Astrocyte of the hippocampus (primary cell): ENCODE measurements around the gene TARS1.

Experiments used
- DNase-seq: peaks from one replicate; pipeline ENCODE4 v3.0.0; 2011; ENCODE audit warnings: low read depth, low spot score

Gene TARS1

DNA sequence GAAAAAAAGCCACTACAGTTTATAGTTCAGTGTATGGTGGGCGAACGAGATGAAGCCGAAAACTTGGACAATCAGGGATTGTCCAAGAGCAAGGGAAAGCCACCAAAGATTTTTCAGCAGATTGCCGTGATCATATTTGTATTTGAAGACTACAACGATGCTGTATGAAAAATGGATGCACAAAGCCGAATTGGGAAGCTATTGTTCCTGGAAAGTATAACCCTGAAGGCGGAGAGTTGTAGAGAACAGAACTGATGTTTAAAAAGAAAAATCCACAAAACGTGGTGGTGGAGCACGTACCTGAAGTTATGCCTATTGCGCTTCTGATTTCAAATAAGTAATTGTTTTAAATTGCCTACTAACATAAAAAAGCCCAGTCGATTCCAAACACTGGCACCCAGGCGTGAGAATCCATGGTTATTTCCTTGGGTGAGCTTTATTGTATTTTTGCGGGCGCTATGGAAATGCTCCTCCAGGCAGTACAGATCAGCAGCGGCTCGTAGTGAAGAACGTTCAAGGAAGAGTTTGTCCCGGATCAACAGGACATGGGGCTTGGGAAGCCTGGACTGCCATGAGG lies 772 bp upstream of the TARS1 start:
- DNase-seq = no peak

DNA sequence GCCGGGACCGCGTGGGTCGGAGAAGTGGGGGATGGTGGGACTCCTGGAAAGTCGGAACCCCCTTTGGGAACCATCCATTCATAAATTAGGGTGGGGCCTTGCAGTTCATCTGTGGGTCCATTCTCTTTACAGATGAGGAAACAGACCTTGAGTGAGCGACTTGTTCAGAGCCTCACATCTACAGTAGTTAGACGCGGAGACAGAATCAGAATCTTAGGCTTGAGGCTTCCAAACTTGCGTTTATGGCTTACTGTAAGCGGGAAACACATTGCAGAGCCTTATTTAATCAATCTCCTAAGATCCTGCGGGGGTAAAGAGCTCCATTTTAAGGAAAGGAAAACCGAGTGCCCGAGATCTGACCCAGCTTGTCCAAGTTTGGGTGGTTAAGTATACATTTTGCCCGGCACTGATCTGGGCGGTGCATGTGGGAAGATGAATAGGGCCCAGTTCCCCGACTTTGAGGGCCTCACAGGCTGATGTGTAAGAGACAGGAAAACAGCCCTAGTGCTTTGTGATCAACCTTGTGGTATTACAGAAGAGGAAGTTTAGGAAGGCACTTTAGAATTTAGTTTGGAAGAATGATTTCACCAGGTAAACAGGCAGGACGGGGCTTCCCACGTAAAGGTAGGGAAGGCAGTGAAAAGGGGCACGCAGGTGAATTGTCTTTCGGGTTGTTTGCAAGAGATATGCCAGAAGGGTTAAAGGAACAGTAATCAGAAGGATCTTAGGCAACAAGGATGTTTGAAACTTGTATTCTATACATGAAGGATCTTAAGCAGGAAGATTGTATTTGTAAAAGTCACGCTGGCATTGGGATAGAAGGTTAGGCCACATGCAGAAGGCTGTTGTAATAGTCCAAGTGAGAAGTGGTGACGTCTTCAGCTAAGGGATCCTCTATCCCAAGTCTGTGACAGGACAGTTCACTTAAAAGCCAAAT lies 744 bp downstream of the TARS1 start:
- DNase-seq = peak; percentile 50

DNA sequence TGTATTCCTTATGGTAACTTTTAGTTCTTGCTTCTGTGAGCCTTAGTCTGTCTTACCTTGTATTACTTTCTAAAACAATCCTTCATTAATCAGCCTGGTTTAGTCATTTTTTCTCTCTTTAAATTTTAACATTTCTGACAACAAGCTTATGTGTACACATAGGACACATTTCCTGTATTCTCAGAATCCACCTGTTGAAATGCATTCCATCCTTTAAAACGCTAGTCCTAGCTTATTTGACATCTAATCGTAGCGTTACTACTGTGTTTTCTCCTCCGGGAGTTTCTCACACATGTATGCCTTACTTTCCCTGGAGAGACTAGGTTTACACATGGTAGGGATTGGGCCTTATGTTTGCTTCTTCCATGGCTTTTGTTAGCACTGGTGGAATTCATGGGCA lies 3.8 kb downstream of the TARS1 start:
- no peak for DNase-seq

DNA sequence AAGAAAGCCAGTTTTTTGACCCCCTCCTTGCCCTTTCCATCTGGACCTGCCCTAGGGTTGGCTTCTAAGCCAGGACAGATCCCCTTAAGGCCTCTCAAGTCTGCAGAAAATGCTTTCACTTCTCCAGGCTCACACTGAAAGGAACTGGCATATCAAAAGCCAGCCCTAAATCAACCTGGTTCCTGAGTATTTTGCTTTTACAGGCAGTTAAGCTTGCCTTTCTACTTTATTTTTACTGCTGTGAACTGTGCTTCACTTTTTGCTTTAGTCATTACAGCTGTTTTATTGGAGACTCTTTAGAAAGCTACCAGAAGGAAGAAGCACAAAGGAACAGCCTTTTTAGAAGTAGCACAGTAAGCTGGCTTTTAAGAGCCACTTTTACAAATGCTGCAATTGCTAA lies 5.0 kb downstream of the TARS1 start:
- DNase-seq = no peak

DNA sequence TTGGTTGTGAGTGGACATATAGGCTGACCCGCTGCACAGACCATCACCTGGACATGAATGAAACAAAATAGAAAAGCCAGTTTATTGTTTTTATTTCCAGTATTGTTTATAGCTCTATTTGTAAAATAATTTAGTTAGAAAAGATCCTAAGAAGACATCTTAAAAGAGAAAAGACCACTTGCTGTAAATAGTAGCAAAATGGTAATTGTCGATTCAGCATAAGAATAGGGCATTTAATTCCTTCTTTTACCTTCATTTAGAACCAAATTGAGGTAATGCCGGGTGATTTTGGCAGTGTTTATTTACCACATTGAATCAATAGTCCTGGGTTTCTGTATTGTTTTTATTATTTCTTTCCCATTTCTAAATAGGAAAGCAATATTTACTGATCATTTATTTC lies 7.4 kb downstream of the TARS1 start:
- DNase-seq = no peak

DNA sequence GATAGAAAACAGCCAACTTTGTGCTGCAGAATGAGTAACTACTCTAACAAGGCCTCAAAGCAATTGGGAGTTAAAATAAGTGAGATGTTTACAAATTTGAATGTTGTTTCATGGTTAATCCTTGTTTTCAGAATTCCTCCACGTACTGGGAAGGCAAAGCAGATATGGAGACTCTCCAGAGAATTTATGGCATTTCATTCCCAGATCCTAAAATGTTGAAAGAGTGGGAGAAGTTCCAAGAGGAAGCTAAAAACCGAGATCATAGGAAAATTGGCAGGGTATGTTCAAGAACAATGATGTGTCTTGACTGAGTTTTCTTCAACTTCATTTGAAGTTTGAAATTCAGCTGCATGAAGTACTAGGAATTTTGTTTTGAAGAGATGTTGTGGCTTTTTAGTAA lies 16.4 kb downstream of the TARS1 start:
- peak; percentile 19 for DNase-seq

DNA sequence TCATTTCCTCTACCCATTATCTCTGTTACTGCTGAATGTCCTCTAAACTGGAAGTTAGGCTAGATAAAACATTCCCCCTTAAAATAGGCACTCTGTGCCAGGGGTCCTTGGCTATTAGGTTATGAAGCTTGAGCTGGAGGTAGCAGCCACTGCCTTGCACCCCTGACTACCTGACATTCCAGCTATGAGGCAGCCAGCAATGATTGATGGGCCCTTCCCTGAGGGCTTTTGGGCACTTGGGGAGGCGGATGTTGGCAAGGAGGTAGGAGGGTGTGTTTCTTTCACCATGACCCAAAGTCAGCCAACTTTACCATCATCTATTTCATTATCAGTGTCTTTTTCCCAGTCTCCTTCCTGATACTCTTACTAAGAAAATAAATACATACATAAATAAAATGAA lies 17.1 kb downstream of the TARS1 start:
- DNase-seq = no peak

DNA sequence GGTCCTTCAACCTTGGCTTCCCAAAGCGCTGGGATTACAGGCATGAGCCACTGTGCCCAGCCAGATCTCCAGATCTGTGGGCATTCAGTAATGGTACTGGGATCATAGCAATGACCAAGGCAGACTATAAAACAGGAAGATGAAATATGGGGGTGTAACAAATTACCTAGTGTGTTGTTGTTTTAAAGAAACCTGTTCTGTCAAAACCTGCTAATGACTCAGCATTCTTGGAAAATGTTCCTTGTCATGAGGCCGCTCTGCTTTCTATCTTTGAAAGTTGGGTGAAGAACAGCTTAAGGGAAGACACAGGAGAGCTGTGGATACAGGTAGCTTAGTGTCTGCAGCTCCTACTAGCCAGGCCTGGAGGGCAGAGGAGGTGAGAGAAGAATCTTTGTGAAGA lies 19.4 kb downstream of the TARS1 start:
- DNase-seq = no peak

DNA sequence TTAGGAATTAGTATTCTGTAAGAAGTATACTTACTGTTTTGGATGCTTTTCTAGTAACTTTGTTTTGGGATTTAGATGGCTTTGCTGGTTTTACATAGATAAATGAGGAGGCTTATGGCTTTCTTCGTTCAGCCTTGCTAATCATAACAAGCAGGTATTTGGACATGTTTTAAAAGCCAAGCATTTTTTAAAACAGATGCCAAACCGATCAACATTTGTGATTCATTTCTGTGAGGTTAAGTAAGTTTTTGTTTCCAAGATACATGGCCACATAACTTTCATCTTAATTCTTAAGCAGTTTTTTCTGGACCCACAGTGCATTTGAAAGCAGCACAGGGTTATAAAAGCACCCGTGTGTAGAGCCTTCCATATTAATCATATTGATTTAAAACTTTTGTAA lies 21.7 kb downstream of the TARS1 start:
- peak; percentile 48 for DNase-seq

DNA sequence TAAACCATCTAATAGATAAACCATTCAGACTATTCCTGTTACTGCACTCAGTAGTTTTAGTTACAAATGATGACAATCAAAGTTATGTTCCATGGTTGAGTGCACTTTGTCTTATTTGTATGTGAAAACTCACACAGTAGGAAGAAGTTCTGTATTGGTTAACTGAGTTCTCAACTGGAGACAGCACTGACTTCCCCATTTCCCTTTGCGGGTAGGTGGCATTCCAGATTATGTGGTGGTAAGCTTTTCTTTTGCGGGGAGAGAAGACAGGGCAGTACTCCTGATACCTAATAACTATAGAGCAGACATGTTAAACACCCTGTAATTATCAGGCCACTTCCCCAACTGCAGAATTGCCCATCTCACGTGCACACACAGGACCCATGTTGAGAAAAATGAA lies 24.4 kb downstream of the TARS1 start:
- no peak for DNase-seq

DNA sequence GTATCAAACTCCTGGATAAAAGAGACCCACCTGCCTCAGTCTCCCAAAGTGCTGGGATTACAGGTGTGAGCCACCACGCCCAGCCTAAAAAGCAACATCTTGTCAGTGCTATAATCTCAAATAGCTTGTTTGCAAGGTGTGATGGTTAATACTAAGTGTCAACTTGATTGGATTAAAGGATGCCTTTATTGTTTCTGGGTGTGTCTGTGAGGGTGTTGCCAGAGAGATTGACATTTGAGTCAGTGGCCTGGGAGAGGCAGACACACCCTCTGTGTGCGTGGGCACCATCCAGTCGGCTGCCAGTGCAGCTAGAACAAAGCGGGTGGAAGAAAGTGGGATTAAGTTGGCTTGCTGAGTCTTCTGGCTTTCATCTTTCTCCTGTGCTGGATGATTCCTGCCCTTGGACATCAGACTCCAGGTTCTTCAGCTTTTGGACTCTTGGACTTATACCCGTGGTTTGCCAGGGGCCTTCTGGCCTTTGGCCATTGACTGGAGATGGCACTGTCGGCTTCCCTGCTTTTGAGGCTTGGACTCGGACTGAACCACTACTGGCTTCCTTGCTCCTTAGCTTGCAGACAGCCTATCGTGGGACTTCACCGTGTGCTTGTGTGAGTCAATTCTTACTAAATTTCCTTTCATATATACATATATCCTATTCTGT lies 28.1 kb downstream of the TARS1 start:
- no peak for DNase-seq

DNA sequence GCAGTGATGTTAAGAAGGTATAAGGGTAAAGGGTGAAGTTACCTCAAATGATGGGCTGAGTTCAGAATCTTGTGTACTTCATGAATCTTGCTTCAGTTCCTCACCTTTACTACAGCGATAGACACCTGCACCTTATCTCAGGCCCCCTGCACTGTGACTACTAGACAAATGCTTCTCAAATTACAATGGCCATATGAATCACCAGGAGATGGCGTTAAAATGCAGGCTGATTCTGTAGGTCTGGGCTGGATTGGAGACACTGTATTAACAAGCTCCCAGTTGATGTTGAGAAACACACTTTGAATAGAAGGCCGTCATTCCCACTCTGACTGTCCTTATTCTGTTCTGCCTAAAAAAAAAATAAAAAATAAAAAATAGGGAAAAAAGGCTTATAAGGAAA lies 29.8 kb downstream of the TARS1 start:
- DNase-seq = peak; percentile 56

DNA sequence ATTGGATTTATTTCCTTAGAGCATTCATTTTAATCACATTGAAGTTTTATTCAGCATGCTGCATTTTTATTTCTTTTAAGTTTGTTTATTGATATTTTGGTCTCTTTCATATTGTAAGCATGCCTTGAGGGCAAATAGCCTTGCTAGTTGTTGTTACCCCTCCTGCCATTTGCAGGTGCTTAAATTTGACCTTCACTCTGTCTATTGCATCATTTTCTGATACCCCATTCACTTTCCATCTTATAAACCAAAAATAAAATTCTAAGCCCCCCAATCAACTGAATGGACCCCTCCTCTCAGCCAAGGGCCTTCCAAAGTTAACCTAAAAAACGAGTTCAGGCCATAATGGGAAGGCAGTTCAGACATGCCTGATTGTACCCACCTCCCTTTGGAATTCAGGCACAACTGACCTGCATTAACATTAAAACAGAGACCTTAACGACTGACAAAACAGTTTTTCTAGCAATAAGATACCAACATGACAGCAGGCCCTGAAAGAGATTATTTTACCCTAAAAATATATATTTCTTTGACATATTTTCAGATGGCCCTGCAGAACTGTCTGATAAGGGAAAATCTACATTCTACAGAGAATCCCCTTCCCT lies 32.1 kb downstream of the TARS1 start:
- no peak for DNase-seq

DNA sequence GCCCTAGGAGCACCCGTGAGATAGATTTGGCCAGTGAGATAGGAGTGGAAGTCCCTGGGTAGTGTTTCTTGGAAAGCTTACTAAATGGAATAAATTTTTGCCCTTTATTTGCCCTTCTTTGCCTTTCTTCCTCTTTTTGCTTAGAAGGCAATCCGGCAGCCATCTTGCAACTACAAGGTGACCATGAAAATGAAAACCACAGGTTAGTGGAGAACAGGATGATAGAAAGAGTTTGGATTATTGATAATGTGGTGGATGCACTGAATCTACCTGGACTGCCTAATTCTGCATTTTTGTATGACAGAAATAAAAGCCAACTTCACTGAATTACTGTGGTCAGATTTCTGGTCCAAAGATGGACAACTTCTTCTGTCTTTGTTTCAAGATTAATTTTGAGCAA lies 33.2 kb downstream of the TARS1 start:
- no peak for DNase-seq

DNA sequence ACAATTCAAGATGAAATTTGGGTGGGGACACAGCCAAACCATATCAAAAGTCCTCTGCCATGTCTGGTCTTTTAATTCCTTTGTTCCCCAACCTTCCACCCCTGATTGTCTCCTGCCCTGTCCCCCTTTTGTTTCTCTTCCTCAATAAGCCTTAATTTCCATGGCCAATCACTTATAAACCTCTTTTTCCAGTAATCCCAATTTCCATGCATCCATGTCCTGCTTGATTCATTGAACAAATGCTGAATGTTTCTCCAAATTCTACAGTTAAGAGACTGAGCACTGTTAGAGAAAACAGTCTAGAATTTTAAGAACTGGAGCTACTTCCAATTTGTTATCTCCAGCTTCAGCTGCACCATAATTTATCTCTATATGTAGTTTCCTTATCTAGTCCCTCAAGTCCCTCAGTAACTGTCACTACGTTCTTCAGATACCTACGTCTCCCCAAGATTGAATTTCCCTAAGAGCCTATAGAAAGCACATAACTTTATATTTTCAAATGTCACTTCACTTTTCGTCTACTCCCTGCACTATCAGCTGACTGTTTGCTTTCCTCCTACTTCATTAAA lies 34.2 kb downstream of the TARS1 start:
- no peak for DNase-seq

DNA sequence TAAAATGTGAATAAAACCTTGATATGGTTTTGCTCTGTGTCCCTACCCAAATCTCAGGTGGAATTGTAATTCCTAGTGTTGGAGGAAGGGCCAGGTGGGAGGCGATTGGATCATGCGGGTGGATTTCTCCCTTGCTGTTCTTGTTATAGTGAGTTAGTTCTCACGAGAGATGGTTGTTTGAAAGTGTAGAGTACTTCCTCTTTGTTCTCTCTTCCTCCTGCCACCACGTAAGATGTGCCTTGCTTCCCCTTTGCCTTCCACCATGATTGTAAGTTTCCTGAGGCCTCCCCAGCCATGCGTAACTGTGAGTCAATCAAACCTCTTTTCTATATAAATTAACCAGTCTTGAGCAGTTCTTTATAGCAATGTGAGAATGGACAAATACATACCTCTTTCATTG lies 34.9 kb downstream of the TARS1 start:
- no peak for DNase-seq

DNA sequence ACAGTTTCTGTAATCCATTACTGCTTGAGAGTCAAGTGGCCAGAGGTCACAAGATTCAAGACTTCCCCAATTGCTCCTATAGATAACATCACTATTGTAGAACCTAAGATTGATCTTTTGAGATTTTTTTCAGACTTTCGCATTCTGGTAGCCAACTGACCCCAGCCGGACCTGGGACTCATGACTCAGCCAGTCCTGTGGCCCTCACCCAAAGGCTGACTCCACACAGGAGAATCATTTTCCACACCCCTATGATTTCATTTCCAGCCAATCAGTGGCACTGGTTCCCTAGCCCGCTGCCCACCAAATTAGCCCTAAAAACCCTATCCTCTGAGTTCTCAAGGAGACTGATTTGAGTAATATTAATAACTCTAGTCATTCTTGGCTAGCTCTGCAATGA lies 36.2 kb downstream of the TARS1 start:
- DNase-seq = no peak

DNA sequence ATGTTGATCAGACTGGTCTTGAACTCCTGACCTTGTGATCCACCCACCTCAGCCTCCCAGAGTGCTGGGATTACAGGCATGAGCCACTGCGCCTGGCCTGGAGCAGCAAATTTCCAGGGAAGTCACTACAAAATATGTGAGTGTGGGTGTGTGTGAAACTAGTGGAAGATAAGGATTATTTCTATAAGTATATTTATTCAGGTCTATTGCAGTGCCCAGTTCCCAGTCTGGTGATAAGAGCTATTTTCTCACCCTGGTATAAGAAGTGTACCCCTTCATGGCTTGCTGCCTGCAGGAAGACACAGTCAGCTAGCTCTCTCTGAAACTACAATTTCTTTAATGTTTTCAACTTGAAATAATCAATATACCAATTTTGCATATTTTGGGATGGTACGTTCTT lies 37.1 kb downstream of the TARS1 start:
- DNase-seq = no peak

DNA sequence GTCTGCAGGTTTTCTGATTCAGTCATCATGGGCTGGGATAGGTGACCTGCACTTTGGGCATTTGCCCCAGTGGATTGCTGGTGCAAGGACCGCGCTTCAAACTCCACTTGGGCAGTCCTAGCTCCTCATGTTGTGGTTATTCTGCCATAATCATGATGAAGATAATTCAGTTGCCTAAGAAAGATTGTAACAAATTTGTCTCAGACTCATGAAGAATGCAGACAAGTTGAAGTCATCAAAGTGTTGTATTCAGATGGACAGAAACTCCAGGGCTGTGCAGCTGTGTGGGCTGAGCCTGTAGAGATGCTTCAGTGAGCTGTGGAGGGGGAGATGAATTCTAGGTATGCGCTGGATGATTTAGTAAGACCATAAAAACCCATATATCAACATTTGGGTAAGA lies 38.5 kb downstream of the TARS1 start:
- peak; percentile 55 for DNase-seq

DNA sequence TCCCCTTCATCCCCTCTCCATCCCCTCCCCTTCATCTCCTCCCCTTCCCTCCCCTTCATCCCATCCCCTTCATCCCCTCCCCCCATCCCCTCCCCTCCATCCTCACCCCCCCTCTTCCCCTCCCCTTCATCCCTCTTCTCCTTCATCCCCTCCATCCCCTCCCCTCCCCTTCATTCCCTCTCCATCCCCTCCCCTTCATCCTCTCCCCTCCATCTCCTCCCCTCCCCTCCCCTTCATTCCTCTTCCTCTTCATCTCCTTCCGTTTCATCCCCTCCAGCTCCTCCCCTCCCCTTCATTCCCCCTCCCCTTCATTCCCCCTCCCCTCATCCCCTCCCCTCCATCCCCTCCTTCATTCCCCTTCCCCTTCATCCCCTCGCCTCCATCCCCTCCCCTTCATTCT lies 40.1 kb downstream of the TARS1 start:
- DNase-seq = no peak

DNA sequence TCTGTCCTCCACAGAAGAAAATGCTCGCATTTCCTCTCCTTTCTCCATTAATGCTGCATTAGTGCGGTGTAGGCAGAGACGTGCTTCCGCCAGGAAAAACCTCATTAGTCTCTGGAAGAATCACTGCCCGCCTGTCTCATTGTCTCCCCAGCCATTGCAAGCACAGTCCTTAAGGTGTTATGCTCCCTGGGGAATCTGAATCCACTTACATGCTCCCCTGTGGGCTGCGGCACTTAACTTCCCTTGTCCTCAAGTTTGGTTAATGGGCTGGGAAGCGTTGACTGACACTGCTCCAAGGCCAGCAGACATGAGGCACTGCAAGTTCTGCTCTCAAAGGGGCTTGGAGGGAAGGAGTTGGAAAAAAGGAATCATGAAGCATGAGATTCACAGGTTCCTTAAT lies 41.6 kb downstream of the TARS1 start:
- DNase-seq = no peak

DNA sequence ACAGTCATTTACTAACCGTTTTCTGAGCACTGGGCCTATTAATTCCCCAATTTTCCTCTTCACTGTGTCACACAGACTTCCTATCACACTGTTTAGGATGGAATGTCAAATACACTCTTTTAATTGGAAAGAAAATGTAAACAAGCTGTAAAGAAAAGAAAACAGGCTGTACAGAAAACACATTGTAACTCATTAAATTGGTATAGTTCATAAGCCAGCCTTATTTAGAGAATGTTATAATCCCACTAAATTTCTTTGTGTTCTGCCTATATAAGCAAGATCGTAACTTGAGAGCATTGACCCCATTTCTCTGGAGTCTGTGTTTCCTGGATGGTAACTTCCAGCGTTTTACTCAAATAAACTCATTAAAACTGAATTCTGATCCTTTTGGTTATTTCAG lies 46.5 kb downstream of the TARS1 start:
- no peak for DNase-seq
